Lower leg skin (tissue), 3 donors: ENCODE results near the gene BRF1.

Experiments used
- POLR2A ChIP-seq, 2 donors: fragments of 450-650 bp; IDR thresholded peaks; one replicate each; pipeline ENCODE4 v1.6.1; 2016 to 2017; ENCODE audit warnings: antibody characterized with exemption in 2 of 2, mild to moderate bottlenecking in 1 of 2, moderate library complexity in 1 of 2
- TF ChIP-seq, protein P1 (sequence below), 3 donors: fragments of 450-650 bp; IDR thresholded peaks; one replicate each; pipeline ENCODE4 v1.5.1; 2016; ENCODE audit warnings: antibody characterized with exemption in 3 of 3, mild to moderate bottlenecking in 3 of 3, moderate library complexity in 2 of 3

DNA sequence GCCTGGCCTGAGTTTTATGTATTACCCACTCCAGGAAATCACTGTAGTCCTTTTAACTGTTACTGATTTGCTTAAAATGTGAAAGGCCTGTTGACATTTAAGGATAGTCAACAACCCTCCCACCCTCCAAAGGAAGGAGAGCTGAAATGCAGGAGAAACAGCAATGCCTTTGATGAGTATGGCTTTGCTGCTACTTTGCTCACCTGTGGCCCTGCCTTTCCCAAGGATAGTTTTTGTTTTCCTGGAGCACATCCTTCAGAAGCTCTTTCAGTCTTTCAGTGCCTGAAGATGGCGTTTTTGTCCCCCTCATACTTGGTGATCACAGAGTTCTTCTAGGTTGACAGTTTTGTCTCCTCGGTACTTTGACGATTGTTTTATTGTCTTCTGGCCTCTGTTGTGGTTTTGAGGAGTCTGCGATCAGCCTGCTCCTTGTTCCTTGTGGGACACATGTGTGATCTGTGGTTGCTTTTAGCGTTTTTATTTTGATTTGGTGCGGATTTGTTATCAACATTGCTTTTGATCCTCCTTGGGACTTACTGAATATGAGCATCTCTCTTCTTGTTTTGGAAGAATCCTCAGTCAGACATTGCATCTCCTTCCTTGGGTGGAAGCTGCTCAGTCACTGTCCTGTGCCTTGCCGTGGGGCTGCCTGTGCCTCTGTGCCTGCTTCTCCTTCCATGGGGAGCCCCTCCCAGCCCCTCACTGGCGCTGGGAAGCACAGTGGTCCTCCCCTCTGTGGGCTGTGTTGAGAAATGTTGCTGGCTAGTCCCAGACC lies 31.0 kb upstream of the BRF1 start:
- TF ChIP-seq, protein P1, sequence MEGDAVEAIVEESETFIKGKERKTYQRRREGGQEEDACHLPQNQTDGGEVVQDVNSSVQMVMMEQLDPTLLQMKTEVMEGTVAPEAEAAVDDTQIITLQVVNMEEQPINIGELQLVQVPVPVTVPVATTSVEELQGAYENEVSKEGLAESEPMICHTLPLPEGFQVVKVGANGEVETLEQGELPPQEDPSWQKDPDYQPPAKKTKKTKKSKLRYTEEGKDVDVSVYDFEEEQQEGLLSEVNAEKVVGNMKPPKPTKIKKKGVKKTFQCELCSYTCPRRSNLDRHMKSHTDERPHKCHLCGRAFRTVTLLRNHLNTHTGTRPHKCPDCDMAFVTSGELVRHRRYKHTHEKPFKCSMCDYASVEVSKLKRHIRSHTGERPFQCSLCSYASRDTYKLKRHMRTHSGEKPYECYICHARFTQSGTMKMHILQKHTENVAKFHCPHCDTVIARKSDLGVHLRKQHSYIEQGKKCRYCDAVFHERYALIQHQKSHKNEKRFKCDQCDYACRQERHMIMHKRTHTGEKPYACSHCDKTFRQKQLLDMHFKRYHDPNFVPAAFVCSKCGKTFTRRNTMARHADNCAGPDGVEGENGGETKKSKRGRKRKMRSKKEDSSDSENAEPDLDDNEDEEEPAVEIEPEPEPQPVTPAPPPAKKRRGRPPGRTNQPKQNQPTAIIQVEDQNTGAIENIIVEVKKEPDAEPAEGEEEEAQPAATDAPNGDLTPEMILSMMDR (IDR thresholded peaks at IDR 0.05), result no peak
- no peak for TF ChIP-seq POLR2A (IDR thresholded peaks at IDR 0.05)
